Measurements from ENCODE around the gene RGS6.

The RGS6 gene

DNA sequence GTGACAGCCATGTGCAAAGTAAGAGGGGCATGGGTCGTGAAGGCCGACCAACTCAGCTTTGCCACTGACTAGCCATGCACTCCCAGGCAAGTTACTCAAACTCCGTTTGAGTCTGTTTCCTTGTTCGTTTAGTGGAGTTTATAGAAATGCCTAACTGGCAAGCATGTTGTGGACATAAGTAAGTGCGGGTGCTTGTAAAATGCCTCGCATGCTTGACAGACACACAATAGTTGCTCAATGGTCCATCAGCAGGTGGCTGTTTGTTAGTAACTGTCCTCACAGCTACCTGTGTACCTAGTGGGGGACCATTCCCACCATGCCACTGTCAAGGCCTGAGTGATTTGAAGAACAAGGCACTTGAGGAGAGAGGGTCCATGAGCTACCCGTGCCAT lies 623.4 kb downstream of the RGS6 start:
- TF ChIP-seq, protein P1, sequence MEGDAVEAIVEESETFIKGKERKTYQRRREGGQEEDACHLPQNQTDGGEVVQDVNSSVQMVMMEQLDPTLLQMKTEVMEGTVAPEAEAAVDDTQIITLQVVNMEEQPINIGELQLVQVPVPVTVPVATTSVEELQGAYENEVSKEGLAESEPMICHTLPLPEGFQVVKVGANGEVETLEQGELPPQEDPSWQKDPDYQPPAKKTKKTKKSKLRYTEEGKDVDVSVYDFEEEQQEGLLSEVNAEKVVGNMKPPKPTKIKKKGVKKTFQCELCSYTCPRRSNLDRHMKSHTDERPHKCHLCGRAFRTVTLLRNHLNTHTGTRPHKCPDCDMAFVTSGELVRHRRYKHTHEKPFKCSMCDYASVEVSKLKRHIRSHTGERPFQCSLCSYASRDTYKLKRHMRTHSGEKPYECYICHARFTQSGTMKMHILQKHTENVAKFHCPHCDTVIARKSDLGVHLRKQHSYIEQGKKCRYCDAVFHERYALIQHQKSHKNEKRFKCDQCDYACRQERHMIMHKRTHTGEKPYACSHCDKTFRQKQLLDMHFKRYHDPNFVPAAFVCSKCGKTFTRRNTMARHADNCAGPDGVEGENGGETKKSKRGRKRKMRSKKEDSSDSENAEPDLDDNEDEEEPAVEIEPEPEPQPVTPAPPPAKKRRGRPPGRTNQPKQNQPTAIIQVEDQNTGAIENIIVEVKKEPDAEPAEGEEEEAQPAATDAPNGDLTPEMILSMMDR (IDR thresholded peaks at IDR 0.05): no peak
- no peak for DNase-seq
- H3K9me3 ChIP-seq: no peaks in the 10 kb centered on the region
- H3K27ac ChIP-seq: peak overlapping the region; percentile 66 to 67
- peaks cover 0 to 57% (median 48%) of the 10 kb centered on the region in 4 donors for H3K4me1 ChIP-seq
- no peaks in the 10 kb centered on the region for H3K27me3 ChIP-seq
- no peaks in the 10 kb centered on the region for H3K36me3 ChIP-seq
- no peak overlapping the region for H3K4me3 ChIP-seq
- intact Hi-C loops (cut with DNase I; ENCODE audit: low total_unique reads): no loop called here

DNA sequence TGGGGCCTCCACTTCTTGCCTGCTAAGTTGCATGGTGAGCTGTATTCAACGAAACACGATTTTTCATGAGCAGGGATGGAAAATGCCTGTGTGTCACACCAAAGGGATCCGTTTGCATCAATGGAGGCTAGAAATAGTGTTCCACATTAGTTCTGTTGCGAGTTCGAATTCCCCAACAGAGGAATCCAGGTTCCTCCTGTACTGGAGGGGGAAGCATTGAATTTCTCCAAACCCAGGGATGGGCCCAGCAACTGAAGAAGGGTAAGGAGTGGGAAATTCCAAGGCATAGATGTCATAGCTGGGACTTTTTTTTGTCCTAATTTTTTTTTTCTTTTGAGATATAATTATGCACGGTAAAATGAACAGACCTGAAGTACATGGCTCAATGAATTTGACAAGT lies 625.4 kb downstream of the RGS6 start:
- Histone ChIP-seq H3K4me3 (no peak overlapping the region), H3K4me1 (peaks cover 0 to 50% (median 44%) of the 10 kb centered on the region in 4 donors), H3K27me3 (no peaks in the 10 kb centered on the region), H3K9me3 (no peaks in the 10 kb centered on the region), H3K36me3 (no peaks in the 10 kb centered on the region), H3K27ac (peak overlapping the region in 1 of 2 donors; percentile 23)
- TF ChIP-seq, protein P1 (IDR thresholded peaks at IDR 0.05): no peak
- no peak for DNase-seq
- intact Hi-C loops (cut with DNase I; ENCODE audit: low total_unique reads): no loop called here

DNA sequence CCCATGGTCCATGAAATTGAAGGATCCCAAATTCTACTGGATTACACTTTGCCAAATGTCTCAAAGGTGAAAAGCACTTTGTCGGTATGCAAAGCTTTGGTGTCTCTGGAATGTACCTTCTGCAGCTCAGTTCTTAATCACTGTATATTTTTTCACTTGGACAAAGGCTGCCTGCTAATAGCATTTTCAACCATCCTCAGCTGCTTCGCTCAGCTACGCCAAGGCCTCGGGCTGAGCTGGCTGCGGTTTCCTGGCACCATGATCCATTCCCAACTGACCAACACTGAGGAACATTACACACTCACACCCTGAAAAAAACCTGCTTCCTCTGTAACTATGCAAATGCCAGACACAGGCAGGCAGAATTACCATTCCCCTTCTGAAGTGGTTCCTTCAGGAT lies 626.5 kb downstream of the RGS6 start:
- Histone ChIP-seq H3K36me3 (no peaks in the 10 kb centered on the region), H3K4me3 (no peak overlapping the region), H3K27me3 (no peaks in the 10 kb centered on the region), H3K9me3 (no peaks in the 10 kb centered on the region), H3K27ac (peak overlapping the region; percentile 46 to 58), H3K4me1 (peaks cover 0 to 40% (median 34%) of the 10 kb centered on the region in 4 donors)
- TF ChIP-seq, protein P1 (IDR thresholded peaks at IDR 0.05): no peak
- intact Hi-C loops (cut with DNase I; ENCODE audit: low total_unique reads): no loop called here
- peak in 1 of 2 donors; percentile 49 for DNase-seq

GRCh38 chr14:72559202-72559601 lies 627.0 kb downstream of the RGS6 start:
- Histone ChIP-seq H3K36me3 (no peaks in the 10 kb centered on the region), H3K4me3 (no peak overlapping the region), H3K27ac (peak overlapping the region; percentile 46 to 58), H3K27me3 (no peaks in the 10 kb centered on the region), H3K4me1 (peaks cover 0 to 35% (median 29%) of the 10 kb centered on the region in 4 donors), H3K9me3 (no peaks in the 10 kb centered on the region)
- intact Hi-C loops (cut with DNase I; ENCODE audit: low total_unique reads): no loop called here
- DNase-seq: no peak
- TF ChIP-seq, protein P1 (IDR thresholded peaks at IDR 0.05): no peak

GRCh38 chr14:72559669-72560255 lies 627.5 kb downstream of the RGS6 start:
- Histone ChIP-seq H3K4me1 (peaks cover 0 to 35% (median 30%) of the 10 kb centered on the region in 4 donors), H3K36me3 (no peaks in the 10 kb centered on the region), H3K9me3 (no peaks in the 10 kb centered on the region), H3K4me3 (no peak overlapping the region), H3K27me3 (no peaks in the 10 kb centered on the region), H3K27ac (peak overlapping the region; percentile 46 to 58)
- DNase-seq: no peak
- intact Hi-C loops (cut with DNase I; ENCODE audit: low total_unique reads): no loop called here
- TF ChIP-seq, protein P1 (IDR thresholded peaks at IDR 0.05): no peak
